IMR-90 (cell line): ENCODE data around the gene DISC1.
"Not testable (repeated sequence)": the region's sequence is repeated elsewhere in the genome, so short reads cannot be mapped to it uniquely, and the experiment has no call there.

Experiments used
- MAFK ChIP-seq: IDR thresholded peaks from 2 replicates; pipeline ENCODE4 v1.6.1; 2012; ENCODE audit warnings: low read depth, low read length, improper control_type of control experiment
- POLR2A ChIP-seq: IDR thresholded peaks from 2 replicates; pipeline ENCODE4 v1.6.1; 2012; ENCODE audit warnings: mild to moderate bottlenecking, low read depth, low read length
- SMC3 ChIP-seq: fragments of 150-350 bp; IDR thresholded peaks from 2 replicates; pipeline ENCODE4 v1.6.1; 2016; ENCODE audit warnings: low read depth, mild to moderate bottlenecking, antibody characterized with exemption, low read length, moderate library complexity
- TF ChIP-seq, protein P1 (sequence below): conservative IDR thresholded peaks from 2 replicates; pipeline ENCODE4 v1.5.1; 2012; ENCODE audit warnings: mild to moderate bottlenecking, low read depth, low read length, improper control_type of control experiment

- TF ChIP-seq POLR2A, SMC3, MAFK: not testable (repeated sequence)
- TF ChIP-seq, protein P1, sequence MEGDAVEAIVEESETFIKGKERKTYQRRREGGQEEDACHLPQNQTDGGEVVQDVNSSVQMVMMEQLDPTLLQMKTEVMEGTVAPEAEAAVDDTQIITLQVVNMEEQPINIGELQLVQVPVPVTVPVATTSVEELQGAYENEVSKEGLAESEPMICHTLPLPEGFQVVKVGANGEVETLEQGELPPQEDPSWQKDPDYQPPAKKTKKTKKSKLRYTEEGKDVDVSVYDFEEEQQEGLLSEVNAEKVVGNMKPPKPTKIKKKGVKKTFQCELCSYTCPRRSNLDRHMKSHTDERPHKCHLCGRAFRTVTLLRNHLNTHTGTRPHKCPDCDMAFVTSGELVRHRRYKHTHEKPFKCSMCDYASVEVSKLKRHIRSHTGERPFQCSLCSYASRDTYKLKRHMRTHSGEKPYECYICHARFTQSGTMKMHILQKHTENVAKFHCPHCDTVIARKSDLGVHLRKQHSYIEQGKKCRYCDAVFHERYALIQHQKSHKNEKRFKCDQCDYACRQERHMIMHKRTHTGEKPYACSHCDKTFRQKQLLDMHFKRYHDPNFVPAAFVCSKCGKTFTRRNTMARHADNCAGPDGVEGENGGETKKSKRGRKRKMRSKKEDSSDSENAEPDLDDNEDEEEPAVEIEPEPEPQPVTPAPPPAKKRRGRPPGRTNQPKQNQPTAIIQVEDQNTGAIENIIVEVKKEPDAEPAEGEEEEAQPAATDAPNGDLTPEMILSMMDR: not testable (repeated sequence)
Observed at GRCh38 chr1:231658223-231658622, 31.6 kb downstream of the DISC1 start.
